Measurements from ENCODE around the gene TGIF2. TPM values are rescaled to one million over a fixed set of nuclear protein-coding genes. Genes with fewer than 3 reads are reported as not detected.

The TGIF2 gene
- total and polyA plus RNA-seq, 2 of the 13 experiments (the other 11 are each of a cell fraction or from before 2014, with no cell fraction given), result 41.3 to 53.9 TPM

GRCh38 chr20:36624068-36624943 is 50.9 kb downstream of the TGIF2 start (continued):
- TF ChIP-seq TFE3 (CRISPR knock-in tag; IDR thresholded peaks at IDR 0.05), result peak; percentile 51; the same call in 1 of the 2 replicates
- TF ChIP-seq TIGD3 (CRISPR knock-in tag; IDR thresholded peaks at IDR 0.05; ENCODE audit: borderline replicate concordance), result no peak
- TF ChIP-seq NFE2 (CRISPR knock-in tag; IDR thresholded peaks at IDR 0.05), result no peak
- TF ChIP-seq DDIT3 (CRISPR knock-in tag; IDR thresholded peaks at IDR 0.05), result no peak
- no peak for TF ChIP-seq RERE (CRISPR knock-in tag; IDR thresholded peaks at IDR 0.05; ENCODE audit: low read depth)
- 0 out of 2 replicates have a peak, but pooled peaks have one; percentile 31 for TF ChIP-seq ZNF331 (CRISPR knock-in tag; IDR thresholded peaks at IDR 0.05)
- TF ChIP-seq TMF1 (CRISPR knock-in tag; IDR thresholded peaks at IDR 0.05; ENCODE audit: low read depth), result no peak
- no peak for TF ChIP-seq FOSL2 (CRISPR knock-in tag; IDR thresholded peaks at IDR 0.05)
- TF ChIP-seq ZNF878 (CRISPR knock-in tag; IDR thresholded peaks at IDR 0.05), result no peak
- TF ChIP-seq ZNF280D (CRISPR knock-in tag; IDR thresholded peaks at IDR 0.05), result no peak
- peak; percentile 72 for TF ChIP-seq ELF3 (CRISPR knock-in tag; IDR thresholded peaks at IDR 0.05)
- TF ChIP-seq IRF1 (CRISPR knock-in tag; IDR thresholded peaks at IDR 0.05; ENCODE audit: low read depth), result no peak
